HG03045 (cell line): Measurements from ENCODE around the gene C15orf39.

ENCODE experiments used
- ATAC-seq: cut with Tn5 transposase; IDR thresholded peaks from one replicate; pipeline ENCODE4 v1.9.1; 2021; ENCODE audit warnings: mild to moderate bottlenecking, moderate library complexity; ENCODE audit not compliant: unreplicated experiment

Gene C15orf39

DNA sequence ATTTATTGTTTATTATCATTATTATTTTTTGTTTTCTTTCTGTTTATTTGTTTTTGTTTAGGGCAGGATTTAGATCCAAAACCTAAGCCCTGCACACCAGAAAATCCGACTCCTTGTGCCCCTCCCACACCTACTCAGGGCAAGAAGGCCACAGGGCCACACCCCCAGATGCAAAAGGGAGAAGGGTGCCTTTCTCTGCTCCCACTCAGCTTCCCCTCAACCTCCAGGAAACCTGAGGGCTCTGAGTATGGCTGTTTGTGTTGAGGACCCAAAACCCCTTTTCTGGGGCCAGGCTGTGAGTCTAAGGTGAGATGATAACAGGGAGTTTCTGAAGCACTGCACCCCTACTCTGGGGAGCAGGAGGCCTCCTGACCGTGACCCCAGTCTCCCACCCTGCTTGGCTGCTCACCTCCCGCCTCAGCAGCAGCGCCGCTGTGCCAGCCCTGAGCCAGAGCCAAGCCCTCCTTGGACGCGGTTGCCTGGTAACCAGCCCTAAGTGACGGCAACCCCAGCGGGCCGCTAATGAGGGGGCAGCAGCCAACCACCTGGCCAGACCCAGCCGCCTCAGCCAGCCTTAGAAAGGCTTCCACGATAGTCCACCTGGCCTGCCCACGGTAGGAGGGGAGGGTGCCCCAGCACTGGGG is 6.4 kb upstream of the C15orf39 start:
- ATAC-seq, result no peak

DNA sequence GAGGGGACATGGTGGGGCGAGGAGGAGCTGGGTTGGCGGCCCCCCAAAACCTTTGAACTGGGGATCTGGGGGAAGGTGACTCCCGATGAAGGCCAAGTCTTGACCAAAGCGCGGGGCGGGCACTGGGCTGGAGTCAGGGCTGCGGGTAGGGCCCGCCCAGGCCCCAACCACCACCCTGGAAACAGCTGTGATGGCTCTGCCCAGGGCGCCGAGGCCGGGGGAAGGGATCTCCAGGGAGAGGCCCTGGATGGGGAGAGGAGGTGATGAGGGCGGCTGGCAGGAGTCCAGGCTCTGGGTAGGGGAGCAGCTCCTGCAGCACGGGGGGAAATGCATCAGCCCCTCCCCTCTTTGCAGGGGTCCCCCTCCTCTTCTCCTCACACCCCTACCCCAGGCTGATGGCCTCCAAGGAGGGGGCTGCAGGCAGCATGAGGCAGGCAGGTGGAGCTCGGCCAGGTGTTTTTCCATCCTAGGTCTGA is 5.9 kb upstream of the C15orf39 start:
- no peak for ATAC-seq

DNA sequence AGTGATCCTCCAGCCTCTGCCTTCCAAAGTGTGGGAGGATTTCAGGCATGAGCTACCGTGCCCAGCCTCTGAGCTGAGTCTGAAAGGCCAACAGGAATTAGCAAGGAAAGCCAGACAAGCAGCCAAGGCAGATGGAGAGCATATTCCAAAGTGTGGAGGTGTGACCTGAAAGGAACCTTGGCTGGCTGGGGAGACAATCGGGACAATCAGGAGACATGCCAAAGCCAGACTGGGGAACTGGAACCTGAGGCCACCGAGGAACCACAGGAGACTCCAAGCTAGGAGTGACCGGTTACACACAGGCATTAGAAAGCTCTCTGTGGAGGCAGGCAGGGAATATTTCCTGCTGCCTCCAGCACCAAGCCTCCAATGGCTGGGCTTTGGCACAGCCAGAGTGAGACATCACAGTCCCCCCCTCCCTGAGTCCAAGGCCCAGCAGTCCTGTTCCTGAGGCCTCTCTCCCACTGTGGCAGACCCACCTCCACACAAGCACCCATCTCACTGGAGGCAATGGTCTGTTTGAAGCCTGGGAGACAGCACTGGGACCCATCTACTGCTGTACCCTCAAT is 4.5 kb upstream of the C15orf39 start:
- ATAC-seq, result no peak

DNA sequence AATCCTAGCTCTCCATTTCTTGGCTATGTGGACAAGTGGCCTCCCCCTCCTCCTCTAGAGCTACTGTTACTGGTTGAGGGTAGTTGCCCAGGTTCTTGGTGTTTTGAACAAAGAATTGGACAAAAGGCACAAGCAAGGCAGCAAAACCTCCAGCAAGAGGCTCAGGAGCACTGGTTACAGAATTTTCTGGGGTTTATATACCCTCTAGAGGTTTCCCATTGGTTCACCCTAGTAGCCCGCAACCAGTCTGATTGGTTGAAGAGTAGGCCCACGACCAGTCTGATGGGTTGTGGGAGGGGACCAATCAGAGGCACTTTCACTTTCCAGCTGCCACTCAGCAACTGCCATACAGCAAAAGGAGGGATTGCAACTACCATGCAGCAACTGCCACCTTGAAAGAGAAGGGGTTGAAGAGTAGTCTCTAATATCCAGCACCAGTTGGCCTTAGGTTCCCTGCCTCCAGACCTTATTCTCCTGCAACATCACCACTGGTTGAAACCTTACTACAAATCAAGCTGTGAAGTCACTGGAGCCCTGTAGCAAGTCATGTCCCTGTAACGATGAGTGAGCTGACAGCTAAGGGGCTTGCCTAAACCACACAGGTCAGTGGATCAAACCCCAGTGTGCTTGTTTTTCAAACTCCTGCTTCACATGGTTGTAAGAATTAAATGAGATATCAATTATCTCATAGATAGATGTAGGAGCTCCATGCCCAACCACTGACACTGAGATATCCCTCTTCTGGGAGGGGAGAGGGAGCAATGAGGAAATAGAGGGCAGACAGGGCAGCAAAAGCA is 2.9 kb upstream of the C15orf39 start:
- ATAC-seq, result no peak

DNA sequence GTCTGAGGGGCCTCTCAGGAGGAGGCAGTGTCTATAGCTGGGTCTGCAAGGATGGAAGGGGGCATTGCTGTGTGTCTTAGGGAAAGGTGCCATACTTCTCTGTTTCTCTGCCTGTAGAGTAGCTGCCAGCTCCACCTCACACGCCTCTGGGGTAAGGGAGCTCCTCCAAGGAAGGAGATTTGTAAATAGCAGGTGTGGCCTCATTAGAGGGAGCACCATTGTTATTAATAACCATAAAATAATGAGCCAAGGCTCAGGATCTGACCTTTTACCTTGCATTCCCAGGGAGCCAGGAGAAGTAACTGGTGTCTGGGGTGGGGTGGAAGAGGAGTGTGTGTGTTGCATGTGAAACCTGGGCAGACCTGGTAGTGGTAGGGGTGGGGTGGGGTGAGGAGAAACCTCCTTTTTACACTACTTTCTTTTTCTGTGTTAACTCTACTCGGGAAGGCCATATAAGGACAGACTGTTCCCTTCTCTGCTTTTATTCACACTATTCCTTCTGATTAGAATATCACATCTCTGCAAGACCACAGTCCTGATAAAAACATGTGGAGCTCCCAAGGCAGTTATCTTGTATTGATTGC is 2.2 kb upstream of the C15orf39 start:
- no peak for ATAC-seq

DNA sequence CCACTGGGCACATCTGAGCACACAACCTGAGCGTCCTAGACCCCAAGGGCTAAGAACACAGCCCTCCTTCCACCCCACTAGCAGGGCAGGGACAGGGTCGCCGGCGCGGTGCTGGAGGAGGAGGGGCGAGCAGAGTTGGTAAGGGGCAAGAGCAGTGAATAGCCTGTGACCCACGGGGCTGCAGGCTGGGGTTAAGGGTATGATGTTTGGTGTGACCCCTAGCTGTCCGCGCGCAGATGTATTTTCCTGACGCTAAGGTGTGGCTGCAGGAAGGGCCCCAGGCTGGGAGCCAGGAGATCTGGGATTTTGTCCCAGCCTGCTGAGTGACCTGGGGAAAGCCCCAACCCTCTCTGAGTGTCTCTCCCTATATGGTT is 1.3 kb upstream of the C15orf39 start:
- ATAC-seq, result no peak

DNA sequence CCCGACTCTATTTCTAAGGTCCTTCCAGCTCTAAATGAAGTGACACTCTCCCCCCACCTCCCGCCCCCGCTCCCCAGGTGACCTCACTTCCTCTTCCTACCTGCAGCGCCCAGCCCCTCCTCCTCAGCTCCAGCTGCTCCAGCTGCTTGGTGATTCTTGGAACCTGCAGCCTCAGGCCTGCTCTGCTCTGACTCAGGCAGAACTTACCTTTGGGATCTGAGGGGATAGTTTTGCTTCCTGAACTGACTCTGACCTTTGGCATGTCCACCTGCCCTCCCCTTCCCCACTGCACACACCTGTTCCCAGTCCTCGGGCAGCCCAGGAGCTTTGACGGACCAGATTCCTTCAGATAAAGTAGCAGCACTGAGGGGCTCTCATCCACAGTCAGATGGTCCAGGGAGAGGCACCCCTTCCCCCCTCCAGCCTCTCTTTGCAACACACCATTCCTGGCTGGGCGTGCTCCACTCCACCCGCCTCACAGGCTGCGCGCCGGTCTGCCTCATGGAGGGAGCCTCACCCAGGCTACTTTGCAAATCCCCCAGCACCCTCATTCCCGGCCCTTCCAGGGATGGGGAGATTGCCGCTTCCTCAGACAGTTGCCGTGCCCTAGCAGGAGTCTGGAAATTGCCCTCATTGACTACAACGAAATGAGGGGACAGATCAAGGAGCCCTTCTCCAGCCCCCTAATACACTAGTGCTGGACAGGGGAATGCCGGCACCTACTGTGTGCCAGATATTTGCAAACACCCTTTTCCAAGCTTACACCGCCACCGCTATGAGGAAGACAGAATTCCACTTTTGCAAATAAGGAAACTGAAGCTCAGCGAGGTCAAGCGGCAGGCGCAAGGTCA is 692 bp upstream of the C15orf39 start:
- no peak for ATAC-seq

DNA sequence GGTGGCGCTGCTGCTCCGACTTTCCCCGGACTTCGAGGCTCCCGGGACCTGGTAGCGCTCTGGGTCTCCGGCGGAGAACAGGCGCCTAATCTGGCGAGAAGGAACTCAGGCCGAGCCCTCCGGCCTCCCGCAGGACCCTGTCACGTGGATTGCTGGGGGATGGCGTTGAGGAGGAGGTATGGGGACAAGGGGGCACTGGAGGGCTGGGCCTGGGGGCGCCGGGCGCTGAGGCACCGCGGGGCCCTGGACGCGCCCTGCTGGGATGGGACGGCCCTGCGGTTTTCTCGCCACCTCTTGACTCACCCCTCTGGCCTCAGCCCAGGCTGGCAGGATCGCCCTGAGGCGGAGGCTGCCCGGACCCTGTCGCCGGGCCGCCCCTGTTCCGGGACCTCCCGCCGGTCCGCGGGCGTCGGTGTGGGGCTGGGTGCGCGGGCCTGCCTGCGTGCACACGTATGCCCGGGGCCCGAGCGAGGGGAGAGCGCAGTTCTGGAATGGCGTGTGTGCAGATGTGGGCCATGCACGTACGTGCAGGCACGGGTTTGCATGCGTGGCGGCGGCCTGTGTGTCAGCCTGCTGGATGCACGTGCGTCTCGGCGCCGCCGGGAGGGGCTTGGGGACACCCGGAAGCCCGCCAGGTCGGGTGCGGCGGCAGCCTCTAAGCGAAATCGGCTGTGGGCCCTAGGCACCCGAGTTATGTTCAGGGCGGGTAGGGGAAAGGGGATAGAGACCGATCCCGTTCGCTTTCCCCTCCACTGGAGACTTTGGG is 752 bp downstream of the C15orf39 start:
- peak; percentile 31 for ATAC-seq

DNA sequence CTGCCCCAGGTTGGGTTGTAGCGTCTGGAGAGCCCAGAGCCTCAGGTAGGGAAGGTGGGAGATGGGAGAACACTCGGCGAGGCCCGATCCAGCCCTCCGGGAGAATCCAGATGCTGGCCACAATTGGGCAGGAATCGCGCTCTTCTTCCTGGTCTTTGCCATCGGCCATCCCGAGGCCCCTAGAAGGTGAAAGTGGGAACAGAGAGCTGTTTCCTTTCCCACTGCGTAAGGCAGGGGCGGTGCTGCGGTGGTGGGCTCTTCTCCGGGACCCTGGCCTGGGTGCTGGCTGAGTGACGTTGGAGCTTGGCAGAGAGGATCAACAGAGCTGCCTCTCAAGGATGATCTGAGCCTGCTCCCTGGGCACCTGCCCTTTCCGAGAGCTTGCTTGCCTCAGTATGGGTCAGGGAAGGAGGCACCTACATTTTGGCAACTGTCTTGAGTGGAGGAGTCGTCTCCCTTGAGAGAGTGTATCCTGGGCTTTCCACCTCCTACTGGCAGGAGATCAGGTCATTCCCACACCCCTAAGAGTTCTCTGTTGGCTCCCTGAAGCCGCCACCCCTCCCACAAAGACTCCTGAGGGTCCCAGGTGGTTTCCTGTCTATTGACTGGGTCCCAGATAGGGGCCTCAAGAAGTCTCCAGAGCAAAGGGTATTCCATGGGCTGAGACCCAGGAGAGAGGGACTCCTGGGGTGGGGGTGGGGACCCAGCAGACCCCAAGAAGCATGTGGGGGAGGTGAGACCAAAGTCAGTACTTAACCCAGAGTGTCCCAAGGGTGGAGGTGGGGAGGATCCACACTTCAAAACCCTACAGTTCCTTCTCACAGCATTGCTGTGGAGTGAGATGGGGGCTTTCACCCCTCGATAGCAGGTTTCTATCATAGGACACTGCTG is 1.6 kb downstream of the C15orf39 start:
- no peak for ATAC-seq

DNA sequence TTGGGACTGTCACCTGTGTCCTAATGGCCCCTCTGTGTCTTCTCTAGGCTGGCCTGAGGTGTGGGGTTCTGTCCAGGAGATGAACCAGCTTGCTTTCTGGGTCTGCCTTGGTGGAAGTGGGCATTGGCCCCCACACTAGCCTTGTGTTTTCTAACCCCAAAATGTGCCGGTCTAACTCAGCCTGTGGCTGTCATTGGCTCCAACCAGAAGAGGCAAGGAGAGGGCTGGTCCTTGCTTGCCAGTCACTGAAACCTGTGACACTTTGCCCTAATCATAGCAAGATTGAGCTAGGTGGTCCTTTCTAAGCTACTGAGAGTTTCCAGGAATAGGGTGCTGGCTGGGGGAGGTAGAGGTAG is 2.2 kb downstream of the C15orf39 start:
- ATAC-seq, result no peak

DNA sequence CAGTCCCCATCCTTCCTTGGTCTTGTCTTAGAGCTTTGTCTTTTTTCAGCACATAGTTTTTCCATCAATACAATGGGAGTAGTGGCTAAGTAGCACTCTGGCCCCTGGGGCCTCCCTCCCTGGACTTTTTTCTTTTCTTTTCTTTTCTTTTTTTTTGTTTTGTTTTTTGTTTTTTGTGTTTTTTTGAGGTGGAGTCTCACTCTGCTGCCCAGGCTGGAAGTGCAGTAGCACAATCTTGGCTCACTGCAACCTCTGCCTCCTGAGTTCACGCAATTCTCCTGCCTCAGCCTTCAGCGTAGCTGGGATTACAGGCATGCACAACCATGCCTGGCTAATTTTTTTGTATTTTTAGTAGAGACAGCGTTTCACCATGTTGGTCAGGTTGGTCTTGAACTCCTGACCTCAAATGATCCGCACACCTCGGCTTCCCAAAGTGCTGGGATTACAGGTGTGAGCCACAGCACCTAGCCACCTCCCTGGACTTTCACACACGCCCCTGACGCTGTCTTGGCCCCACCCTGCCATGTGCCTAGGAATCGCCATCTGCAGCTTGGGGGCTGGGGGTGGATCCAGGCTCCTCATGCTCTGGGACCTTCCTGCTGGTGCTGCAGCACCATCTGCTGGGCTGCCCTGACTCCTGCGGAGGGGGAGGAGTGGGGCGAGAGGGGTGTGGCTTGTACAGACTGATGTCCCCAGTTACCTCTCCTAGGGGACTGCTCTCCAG is 2.8 kb downstream of the C15orf39 start:
- ATAC-seq, result no peak

DNA sequence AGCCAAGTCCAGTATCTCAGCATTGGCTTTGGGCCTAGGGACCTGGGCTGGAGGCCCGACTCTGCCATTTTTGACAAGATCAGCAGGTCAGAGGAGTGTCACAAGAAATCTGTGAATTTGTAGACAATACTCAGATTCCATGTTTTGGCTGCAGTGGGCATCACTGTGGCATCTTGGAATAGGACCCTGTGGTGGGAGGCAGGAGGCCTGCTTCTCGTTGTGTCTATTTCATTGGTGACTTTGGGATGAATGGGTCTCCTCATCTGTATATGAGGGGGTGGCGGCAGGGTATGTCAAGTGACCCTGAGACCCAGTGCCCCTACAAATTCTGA is 3.3 kb downstream of the C15orf39 start:
- ATAC-seq, result no peak

DNA sequence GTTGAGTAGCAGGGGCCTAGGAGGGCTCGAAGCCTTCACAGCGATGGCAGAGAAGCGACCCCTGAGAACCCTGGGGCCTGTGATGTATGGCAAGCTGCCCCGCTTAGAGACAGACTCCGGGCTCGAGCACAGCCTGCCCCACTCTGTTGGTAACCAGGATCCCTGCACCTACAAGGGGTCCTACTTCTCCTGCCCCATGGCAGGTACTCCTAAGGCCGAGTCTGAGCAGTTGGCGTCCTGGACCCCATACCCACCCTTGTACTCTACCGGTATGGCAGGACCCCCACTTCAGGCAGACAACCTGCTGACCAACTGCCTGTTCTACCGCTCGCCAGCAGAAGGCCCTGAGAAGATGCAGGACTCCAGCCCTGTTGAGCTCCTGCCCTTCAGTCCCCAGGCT is 4.3 kb downstream of the C15orf39 start:
- ATAC-seq, result no peak

DNA sequence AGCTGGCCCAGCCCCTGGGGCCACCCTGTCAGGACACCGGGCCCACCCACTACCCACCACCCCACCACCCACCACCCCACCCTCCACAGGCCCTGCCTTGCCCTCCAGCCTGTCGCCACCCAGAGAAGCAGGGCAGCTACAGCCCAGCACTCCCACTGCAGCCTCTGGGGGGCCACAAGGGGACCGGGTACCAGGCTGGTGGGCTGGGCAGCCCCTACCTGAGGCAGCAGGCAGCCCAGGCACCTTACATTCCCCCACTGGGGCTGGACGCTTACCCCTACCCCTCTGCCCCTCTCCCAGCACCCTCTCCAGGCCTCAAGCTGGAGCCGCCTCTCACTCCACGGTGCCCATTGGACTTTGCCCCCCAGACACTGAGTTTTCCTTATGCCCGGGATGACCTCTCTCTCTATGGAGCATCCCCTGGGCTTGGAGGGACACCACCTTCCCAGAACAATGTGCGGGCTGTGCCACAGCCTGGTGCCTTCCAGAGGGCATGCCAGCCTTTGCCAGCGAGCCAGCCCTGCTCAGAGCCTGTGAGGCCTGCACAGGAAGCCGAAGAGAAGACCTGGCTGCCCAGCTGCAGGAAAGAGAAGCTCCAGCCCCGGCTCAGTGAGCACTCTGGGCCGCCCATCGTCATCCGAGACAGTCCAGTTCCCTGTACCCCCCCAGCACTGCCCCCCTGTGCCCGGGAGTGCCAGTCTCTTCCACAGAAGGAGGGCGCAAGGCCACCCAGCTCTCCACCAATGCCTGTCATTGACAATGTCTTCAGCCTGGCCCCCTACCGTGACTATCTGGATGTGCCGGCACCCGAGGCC is 5.3 kb downstream of the C15orf39 start:
- no peak for ATAC-seq

DNA sequence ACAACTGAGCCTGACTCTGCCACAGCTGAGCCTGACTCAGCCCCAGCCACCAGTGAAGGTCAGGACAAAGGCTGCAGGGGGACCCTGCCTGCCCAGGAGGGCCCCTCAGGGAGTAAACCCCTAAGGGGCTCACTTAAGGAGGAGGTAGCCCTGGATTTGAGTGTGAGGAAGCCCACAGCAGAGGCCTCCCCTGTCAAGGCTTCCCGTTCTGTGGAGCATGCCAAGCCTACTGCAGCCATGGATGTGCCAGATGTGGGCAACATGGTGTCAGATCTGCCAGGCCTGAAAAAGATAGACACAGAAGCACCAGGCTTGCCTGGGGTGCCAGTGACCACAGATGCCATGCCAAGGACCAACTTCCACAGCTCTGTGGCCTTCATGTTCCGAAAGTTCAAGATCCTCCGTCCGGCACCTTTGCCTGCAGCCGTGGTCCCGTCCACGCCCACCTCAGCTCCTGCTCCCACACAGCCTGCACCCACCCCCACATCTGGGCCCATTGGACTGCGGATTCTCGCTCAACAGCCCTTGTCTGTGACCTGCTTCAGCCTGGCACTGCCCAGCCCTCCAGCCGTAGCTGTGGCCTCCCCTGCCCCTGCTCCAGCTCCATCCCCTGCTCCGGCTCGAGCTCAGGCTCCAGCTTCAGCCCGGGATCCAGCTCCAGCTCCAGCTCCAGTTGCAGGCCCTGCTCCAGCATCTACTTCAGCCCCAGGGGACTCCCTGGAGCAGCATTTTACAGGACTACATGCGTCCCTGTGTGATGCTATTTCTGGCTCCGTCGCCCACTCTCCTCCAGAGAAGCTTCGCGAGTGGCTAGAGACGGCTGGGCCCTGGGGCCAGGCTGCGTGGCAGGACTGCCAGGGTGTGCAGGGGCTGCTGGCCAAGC is 6.2 kb downstream of the C15orf39 start:
- ATAC-seq, result no peak

DNA sequence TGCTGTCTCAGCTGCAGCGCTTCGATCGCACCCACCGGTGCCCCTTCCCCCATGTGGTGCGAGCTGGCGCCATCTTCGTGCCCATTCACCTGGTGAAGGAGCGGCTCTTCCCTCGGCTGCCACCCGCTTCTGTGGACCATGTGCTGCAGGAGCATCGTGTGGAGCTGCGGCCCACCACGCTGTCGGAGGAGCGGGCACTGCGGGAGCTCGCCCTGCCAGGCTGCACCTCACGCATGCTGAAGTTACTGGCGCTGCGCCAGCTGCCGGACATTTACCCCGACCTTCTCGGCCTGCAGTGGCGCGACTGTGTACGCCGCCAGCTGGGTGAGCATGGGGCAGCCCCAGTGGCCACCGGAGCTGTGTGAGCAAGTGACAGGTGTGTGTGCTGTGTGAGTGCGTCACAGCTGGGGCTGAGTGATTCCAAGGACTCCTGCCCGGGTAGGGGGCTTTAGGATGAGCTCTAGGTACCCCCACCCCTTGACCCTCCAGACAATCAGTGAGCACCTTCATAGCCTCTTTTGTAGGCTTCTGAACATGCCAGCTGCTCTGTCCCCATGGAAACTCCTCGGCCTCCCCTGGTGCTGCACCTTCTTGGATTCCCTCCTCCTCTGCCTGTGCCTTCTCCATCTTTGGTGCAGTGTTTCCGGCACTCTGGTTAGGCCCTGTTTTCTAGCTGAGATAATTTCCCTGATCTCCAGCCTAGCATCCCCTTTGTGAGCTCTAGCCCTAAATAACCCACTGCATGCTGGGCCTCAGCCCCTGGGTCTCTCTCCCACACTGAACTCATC is 7.0 kb downstream of the C15orf39 start:
- no peak for ATAC-seq
